ENCODE results near the gene SEC16B.
"Not testable (repeated sequence)": the region's sequence is repeated elsewhere in the genome, so short reads cannot be mapped to it uniquely, and the experiment has no call there.

SEC16B gene, protein sequence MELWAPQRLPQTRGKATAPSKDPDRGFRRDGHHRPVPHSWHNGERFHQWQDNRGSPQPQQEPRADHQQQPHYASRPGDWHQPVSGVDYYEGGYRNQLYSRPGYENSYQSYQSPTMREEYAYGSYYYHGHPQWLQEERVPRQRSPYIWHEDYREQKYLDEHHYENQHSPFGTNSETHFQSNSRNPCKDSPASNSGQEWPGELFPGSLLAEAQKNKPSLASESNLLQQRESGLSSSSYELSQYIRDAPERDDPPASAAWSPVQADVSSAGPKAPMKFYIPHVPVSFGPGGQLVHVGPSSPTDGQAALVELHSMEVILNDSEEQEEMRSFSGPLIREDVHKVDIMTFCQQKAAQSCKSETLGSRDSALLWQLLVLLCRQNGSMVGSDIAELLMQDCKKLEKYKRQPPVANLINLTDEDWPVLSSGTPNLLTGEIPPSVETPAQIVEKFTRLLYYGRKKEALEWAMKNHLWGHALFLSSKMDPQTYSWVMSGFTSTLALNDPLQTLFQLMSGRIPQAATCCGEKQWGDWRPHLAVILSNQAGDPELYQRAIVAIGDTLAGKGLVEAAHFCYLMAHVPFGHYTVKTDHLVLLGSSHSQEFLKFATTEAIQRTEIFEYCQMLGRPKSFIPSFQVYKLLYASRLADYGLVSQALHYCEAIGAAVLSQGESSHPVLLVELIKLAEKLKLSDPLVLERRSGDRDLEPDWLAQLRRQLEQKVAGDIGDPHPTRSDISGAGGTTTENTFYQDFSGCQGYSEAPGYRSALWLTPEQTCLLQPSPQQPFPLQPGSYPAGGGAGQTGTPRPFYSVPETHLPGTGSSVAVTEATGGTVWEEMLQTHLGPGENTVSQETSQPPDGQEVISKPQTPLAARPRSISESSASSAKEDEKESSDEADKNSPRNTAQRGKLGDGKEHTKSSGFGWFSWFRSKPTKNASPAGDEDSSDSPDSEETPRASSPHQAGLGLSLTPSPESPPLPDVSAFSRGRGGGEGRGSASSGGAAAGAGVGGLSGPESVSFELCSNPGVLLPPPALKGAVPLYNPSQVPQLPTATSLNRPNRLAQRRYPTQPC

DNA sequence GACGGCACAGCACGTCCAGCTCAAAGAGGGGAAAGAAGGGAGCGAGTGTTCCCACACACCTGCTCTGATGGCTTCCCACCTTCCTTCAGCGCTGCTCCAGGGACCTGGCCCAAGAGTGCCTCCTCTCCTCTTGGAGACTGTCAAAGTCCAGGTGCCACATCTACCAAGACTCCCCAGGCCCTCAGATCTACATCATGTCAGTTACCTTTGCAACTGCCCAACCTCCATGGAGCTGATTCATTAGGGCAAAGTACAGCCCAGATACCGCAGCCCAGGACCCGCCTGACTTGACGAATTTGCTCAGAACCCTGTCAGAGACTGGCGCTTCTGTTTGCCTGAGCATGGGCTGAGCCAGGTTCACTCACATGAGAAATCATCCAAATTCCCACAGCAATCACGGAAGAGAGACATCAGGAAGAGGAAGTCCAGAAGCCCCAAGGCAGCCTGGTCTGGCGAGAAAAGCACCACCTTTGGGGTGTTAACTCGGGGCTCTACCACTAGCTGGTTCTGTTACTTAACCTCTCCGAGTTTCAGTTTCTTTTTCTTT lies at the start of gene SEC16B:
Gene SEC16B, minus strand, starts transcription at position 234 of the 547 bp plus-strand sequence. CDS start 2,077 bp downstream, outside the sequence.
- no peak for DNase-seq

DNA sequence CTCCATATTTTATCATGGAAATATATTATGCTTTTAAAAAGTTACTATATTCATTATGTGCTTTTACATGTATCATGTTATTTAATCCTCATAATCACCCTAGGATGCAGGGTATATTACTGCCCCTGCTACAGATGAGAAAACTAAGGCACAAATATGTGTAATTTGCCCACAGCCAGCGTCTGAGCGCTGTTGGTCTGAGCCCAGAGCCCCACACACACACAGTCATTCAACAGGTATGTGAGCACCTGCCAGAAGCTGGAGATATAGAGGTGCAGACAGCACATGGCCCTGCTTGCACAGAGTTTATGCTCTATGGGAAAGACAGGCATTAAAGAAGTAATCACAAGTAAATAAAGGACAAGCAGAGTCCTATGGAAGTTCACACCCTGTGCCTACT lies 49.8 kb upstream of the SEC16B start:
- no peak for DNase-seq

DNA sequence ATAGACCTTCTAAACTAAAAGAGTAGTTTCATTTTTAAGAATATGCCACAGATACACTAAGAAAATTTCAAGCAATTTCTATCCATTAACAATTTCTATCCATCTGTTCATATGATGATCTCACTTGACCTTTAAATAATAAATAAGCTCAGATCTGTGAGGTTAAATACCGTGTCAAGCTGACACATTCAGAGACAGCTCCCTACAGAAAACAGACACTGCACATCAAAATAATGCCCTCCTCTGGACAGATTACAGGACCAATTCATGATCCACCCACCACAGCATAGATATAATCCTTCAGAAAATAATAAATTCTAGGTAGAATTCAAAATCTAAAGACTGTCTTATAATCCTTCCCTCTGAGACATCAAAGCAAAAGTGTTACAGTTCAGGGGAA lies 49.4 kb upstream of the SEC16B start:
- no peak for DNase-seq

DNA sequence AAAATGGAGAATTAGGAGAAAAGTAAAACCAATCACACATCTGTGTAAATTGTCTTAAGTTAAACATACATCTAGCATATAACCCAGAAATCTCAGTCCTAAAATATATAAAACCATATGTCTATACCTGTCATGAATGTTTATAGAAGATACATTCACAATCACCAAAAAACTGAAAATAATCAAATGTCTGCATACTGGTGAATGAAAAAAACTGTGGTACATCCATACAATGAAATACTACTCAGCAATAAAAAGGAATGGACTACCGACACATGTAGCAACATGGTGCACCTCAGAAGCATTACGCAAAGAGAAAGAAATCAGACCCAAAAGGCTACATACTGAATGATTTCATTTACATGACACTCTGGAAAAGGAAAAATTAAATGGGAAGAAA lies 47.7 kb upstream of the SEC16B start:
- no peak for DNase-seq

DNA sequence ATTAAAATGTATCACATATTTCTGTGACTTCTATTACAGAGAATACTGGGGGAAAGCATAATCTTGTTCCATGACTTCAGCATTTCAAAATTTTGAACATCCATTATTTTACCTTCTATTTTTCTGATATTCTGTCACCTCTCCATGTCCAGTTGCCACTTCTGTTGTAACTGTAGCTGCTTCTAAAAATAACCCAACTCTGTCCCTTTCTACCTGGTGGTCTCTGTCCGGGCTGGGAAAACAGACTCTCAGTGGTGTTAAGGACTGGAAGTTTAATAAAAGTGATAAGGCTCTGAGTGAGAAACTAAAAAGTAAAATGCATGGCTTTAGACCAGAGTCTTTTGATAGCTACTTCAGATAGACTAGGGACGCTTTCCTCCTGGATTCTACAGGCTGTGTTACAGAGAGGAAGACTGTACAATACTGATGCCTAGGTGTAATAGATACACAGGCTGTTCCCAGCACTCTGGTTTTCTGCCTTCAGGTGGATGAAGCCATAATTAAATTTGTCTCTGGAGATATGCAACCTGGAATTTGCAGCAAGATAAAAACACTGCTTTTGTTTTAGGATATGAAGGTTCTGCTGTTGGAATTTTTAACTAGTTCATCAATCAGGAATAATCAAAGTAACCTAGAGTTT lies 42.1 kb upstream of the SEC16B start:
- DNase-seq, result no peak

DNA sequence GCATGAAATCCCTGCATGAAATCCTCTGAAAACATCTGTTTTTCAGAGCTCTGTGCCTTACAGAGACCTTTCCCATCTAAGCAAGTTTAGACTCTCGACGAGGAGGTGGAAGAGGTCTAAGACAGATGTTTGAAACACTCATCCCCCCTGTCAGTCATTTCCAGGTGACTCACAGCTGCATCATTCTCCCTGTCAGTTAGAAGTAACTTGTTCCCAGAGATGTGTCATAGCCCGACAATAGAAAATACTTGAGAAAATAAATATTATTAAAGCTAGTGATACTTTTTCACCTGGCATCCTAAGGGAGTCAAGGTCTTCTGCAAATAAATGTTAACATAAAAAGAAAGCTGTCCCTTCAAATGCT lies 41.6 kb upstream of the SEC16B start:
- no peak for DNase-seq

DNA sequence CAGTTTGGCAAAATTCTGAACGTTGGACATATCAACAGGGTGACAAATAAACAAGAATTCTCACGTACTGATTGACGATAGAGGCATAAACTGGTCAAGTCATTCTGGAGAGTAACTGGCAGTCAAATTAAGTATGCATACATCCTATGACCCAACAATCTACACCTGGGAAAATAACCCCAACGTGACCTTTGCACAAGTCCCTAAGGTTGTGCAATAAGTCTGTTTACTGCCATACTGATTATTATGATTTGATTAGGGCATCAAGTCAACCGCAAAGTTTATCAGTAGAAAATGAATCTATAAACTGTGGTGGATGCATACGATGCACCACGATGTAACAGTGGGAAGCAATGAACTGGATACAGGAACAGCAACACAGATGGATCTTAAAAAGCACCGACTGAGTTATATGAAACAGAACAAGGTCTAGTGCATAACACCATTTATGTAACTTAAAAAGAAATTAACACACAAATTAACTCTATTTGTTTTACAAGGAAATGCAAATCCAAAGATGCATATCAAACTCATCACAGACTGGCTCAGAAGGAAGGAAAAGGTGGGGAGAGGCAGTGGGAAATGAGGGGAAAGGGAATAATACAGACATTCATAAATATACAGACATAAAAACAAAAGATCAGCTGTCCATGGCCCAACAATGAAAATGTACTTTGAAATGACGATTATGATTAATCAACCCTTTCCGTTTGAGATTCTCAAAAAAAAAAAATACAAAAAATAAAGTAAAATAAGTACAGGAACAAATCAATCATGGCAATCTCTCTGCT lies 41.0 kb upstream of the SEC16B start:
- DNase-seq, result no peak

DNA sequence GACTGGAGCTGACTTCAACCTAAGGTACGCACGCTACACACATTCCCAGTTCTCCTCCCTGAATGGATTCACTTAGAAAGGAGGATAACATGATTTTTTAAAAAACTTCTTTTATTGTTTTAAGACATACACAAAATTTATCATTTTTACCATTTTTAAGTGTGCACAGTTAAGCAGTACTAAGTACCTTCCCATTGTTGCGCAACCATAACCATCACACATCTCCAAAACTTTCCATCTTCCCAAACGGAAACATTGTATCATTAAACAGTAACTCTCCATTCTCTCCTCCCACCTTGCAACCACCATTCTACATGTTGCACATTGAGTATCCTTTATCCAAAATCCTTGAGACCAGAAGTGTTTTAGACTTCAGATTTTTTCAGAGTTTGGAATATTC lies 36.2 kb upstream of the SEC16B start:
- DNase-seq, result no peak

DNA sequence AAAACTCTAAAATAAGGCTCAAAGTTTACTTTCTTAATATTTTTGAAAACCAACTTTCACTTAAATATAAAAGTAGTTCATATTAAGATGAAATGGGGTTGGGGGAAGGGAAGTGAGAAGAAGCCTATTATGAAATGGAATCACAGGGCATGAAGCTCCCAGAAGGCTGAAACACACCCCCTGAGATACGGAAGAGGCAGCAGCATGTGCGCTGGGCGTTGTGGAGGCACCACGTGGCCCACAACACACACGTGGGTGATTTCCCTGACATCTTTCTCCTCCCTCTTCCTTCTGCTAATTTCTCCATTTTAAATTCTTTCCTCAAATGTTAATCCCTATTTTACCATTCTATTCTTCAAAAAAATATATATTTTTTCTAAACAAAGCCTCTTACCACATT lies 35.6 kb upstream of the SEC16B start:
- DNase-seq, result no peak

DNA sequence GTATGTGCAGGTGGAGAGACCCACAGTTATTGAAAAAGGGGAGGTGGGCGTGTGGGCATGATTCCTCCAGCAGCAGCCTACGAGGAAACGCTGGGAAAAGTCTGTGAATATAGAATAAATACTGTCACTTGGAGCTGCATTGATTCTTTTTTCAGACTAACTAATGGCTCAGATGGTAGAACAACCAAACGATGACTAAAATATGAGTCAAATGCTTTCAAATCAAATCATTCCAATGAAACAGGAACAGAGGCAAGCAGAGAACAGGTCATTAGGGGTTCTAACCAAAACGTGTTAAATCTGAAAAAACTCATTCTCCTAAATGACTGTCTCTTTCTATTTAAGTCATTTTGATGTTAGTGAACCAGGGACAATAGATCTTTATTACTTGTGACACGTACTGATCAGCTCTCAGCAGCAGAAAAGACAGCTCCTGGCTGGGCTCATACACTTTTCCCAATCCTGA lies 35.1 kb upstream of the SEC16B start:
- DNase-seq, result no peak

DNA sequence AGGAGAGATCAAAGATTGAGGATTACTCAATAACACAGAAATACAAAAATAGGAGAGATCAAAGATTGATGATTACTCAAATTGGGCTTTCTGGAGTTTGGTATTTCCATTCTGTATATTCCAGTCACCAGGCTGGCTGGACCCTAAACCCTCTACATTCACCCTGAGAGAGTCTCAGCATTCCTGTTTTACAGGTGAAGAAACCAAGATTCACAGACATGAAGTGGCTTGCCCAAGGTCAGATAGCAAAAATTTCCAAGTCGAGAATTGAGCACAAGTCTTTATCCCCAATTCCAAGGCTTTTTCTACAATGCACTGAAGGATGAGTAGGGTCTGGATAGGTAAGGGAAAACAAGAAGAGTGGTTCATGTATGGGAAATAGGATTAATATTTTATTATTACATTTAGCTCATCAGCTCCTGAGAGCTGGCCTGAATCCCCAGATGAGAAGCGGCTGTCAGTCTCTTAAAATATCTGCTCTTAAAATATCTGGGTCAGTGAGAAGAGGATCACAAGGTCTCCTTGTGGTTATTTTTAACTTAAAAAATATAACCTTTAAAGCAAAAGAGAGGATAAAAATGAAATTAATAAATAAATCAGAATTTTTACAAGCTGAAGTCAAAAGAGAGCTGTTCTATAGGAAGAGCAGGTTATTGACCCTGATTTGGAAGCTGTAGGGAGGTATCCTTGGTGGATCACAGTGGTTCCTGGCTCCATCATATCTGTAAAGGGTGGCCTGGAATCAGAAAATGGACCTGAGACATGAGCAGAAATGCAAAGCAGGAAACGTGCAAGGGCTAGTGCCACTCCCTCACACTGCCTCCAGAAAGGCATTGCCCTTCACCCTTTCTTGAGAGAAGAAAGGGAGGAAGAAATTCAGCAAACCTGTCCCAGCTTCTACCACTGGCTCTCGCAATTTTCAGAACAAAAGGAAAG lies 29.1 kb upstream of the SEC16B start:
- no peak for DNase-seq

DNA sequence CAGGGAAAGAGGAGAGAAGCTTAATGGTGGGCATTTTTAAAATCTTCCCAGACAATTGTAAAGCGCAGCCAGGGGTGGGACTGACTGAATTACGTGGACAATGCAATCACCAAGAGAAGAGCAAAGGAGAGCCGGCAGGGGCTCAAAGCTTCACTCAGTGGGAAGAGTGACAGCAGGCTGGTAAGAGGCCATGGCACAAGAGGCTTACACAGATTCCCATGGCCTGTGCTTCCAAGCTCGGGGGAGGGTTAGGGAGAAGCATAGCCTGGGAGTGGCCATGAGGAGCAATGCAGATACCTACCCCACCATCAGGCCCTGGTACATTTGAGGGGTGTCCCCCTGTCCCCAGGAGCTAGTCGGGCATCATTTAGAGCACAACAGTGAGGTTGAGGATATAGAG lies 27.1 kb upstream of the SEC16B start:
- no peak for DNase-seq

DNA sequence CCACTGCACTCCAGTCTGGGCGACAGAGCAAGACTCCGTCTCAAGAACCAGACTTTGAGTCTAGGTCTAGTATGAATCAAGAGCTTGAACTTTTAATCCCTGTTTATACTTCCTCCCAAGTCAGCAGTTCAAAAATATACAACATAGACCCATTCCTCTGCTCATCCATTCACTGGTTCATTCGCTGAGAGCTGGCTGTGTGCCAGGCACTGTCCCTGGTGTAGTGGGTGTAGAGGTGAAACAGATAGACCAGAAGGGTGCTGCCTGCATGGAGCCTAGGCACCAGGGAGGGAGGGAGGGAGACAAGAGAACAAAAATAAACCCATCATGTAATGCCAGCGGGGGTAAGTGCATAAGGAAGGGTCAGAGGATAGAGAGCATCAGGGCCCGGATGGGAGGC lies 25.5 kb upstream of the SEC16B start:
- DNase-seq, result no peak

DNA sequence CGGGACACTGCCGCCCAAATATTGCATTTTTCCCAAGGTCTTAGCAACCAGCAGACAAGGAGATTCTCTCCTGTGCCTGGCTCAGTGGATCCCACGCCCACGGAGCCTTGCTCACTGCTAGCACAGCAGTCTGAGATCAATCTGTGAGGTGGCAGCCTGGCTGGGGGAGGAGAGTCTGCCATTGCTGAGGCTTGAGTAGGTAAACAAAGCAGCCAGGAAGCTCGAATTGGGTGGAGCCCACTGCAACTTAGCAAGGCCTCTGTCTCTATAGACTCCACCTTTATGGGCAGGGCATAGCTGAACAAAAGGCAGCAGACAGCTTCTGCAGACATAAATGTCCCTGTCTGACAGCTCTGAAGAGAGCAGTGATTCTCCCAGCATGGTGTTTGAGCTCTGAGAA lies 16.4 kb upstream of the SEC16B start:
- not testable (repeated sequence) for DNase-seq

DNA sequence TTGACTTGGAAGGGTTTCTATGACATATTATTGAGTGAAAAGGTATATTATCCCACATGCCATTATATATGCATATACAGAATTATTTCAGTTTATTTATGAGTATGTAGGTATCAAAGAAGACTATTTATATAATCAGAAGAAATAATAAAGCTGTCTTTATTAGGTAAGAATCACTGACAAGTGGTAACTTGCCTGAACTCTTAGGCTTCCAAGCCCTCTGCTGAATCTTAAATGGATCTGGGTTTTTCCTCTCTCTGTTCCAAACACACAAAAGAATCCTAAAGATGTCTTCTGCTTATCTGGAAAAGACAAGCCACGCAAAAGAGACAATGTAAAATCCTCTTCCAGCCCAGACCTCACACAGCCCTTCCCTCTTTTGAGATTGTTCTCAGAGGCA lies 14.9 kb upstream of the SEC16B start:
- no peak for DNase-seq

DNA sequence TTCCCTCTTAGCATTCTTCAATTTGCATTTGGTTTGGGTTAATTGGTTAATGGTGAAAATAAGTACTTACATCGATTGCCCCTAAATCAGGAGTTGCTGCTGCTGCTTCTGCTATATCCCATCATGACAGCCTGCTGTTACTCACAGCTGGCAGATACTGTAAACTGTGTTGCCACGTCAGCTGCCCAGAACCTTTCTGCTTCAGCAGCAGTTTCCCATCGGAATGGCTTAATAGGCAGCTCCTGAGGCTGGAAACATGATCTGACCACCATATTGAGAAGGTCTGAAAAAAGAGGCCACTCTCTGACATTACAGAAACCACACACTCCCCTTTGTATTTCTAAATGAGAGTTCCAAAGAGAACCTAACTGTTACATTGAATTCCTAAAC lies 14.3 kb upstream of the SEC16B start:
- DNase-seq, result no peak

DNA sequence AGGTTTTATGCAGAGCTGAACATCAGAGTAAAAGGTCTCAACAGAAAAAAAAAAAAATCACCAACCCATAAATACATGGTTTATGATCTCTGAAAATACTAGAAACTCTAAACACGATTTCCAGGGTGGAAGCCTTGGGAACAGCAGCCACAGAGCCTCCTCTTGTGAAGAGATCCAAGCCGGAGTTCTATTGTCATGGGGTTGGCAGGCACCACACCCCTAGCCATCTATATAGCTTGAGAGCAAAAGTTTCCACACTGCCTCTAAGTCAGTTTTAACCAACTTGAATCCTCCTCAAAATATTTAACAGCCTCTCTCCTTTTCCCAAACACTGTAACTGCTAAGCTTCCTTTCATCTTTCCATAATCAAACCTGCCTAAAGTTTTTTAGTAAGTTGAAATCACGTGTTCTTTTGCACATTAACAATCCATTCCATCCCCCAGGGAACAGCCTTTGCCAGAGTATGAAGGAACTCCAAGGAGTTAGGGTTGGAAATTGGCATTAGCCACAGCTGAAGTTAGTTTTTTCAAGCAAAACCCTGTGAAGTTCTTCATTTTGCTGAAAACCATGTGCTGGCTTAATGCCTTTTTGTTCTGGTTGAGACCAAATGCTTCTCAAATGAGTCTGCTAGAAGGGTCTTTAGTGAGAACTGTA lies 13.8 kb upstream of the SEC16B start:
- no peak for DNase-seq

DNA sequence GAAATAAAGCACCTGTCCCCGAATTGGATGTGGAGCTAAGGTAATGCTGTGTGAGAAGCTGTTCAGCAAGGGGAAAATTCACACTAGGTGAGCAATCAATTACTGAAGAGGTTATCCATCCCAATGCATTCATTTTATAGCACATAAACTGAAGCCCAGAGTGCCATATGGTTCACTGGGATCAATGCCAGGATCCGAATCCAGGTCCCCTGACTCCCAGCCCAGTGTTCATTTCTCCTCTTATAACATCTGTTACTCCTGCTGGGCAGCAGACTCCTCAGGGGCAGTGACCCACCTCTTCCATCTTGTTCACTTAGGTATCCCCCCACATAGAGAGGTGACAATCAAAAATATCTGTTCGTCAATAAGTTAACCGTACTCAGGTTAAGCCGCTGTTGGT lies 13.2 kb upstream of the SEC16B start:
- no peak for DNase-seq

DNA sequence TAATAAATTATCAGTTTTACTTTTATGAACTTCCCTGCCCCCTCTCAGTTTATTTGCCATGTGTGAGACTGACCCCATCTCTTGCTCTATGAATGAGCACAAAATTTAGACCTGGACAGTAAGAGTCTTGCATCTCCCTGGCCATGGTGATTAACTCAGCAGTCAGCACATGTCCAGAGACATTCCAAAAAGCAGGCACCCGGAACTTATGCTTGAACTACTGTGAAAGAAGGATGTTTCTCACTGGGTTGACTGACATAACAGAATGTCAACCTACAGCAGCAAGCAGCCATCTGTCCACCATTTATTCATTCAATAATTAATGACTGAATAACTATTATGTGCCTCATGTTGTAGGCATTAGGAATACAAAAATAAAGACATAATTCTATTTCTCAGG lies 11.3 kb upstream of the SEC16B start:
- no peak for DNase-seq

DNA sequence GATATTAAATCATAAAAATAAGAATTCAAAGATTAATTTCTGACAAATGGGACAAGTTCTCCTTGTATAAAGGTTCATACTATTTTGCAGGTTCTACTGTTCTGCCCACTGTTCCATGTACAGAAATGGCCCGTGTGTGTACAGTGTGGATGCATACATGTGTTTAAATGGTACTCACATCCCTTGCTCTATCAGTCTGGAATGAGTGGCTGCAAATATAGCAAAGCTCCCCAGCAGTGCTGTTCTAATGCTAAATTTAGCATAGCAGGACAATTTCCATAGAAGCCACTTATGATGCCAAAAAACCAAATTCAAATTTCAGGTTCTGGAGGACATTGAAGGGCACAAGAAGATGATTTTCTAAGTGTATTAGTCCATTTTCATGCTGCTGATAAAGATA lies 9.4 kb upstream of the SEC16B start:
- DNase-seq, result no peak

All from CD4-positive, alpha-beta T cell treated with Interleukin-1 beta for 1 hour (primary cell).